DMS 273 (cell line): ENCODE results near the gene DDX51.
"Not testable (repeated sequence)": the region's sequence is repeated elsewhere in the genome, so short reads cannot be mapped to it uniquely, and the experiment has no call there.

ENCODE experiments used
- DNase-seq: peaks from one replicate; lab custom pipeline; 2025; ENCODE audit not compliant: unreplicated experiment; lab: John Stamatoyannopoulos, UW

Gene DDX51

DNA sequence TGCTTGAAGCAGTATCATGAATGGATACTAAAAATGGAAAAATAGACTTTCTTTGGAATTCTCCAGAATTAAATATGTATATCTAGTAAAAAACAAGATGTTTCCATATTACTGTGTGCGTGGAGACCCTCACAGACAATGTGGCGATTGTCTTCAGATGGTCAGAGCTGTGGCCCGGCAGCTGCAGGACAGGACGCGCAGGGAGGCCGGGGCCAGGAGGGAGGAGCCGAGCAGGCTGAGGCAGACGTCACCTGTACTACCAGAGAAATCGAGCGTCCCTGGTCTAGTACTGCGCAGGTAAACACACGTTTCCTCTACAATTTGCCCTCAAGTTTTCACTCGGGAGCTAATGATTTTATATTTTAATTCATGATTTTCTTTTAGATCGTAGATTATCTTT, 22.8 kb downstream of the DDX51 start:
- no peak for DNase-seq

DNA sequence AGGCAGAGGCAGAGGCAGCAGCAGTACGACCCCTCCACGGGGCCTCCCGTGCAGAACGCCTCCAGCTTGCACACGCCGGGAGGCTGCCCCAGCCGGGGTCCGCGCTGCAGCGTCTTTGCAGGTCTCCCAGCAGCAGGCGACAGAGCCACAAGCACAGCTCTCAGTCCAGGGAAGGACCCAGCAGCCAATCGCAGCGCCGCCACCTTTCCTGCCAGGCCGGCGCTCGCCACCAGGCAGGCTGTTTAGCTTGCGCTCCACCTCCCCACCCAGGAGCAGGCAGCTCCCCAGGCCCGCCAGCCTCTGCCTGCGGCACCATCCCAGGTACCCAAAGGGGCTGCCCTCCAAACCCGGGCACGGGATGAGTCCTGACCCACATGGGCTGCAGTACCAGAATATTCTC, 25.2 kb downstream of the DDX51 start:
- no peak for DNase-seq

DNA sequence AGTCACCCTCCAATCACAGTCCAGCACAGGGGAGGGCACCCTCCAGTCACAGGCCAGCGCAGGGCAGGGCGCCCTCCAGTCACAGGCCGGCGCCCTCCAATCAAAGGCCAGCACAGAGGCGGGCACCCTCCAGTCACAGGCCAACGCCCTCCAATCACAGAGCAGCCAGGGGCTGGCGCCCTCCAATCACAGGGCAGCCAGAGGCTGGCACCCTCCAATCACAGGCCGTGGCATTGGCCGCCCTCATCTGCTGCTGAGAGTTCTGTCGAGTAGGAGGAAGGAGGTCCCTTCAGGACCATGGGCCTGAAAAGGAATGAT, 26.6 kb downstream of the DDX51 start:
- no peak for DNase-seq

DNA sequence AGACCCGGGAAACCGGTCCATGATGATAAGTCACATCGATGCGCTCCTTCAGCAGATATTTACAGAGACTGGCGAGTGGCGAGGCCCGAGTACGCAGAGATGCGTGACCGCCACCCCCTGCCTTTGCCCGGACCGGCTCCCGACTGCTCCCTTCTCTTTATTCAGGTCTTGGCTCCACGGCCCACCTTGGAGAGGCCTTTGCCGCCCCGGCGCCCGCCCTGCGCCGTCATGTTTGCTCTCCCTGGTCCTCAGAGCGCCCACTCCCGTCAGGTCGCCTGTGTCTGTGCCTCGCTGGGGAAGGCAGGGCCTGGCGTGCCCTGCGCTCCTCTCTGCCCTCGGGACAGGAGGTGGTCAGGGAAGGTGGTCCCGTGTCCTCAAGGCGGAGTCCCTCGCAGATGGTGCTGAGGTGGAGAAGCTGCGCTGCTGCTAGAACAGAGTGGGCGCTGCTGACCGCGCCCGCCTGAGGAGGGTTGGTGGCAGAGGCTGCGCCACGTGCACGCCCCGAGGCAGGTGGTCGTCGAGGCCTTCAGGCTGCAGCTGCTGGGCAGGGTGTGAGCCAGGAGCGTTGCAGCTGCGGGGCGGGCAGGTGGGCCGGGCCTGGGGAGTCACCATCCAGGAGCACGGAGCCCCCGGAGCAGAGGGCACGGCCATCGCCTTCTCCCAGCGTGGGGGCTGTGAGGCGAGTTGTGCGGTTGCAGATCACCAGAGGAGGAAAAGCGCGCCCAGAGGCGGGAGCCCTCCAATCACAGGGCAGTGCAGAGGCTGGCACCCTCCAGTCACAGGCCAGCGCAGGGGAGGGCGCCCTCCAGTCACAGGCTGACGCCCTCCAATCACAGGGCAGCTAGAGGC, 27.2 kb downstream of the DDX51 start:
- DNase-seq, result no peak

DNA sequence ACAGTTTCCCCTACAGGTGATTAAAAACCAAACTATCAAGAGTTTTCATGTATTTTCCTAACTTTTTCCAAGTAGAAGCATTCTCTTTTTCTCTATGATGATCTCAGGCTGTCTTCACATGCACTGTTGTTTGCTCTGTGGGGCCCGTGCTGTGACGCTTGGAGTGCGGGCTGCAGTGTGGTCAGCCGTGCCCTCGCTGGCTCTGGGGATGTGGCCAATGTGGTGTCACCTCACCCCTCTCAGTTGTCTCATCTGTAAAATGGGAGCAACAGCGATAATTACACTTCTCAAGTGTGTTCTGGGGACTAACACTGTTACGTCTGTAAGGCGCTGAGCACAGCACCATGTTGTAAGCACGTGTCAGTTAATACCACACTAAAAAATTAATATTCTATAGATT, 28.6 kb downstream of the DDX51 start:
- no peak for DNase-seq

DNA sequence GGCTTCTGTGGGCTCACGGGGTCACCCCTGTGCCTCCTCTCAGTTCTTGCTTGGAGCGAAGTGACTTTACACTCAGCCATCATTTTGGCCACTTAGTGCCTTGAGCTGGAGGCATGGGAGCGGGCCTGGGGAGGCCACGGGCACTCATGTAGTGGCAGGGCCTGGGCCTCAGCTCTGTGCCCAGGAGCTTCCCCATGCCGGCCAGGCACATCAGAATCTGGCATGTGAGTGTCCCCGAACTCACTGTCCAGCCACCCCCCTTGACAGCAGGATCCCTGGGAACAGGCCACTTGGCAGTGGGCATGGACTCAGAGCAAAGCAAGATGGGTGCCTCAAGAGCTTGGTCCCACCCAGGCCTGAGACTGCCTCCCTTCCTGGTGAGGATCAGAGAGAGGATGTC, 29.5 kb downstream of the DDX51 start:
- DNase-seq, result no peak

DNA sequence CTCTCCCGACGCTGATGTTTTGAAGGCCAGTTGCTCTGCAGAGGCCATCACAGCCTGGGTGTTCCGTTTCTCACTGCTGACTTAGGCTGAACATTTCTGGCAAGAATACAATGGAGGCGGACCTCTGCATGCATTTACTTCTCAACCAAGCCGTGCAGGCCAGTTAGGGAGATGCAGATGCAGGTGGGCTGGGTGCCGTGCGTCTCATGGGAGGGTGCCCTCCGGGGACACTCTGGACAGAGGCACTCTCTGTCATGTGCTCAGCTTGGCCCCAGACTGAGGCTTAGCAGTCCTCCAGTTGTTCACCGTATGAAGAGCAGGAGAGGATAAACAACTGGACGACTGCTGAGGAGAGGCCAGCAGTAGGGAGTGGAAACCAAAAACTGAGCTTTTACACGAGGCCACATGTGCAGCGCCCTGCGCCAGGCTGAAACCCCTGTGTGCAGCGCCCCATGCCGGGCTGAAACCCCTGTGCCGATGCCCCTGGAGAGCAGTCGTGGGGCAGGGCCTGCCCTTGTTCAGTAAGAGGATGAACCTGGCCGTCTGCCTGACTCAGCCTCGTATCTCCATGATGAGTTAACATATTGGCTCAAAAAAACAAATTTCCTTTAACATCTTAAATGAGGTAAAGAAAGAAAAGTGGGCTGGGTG, 32.3 kb downstream of the DDX51 start:
- no peak for DNase-seq

DNA sequence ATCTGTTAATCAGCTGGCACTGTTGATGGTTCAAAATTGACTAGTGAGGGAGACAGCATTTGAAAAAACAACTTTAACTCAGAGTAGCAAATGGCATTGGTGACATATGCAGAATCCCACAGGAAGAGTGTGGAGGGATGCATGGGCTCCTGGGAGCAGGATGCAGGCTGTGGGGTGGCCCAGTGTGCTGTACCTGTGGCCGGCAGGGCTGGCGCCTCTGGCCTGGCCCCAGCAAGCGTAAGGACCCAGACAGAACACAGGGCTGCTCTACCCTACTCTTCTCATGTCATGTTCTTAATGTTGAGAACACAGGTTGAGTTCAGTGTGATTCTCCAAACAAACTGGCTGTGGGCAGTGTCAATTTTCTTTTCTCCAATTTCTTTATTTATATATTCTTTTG, 33.4 kb downstream of the DDX51 start:
- no peak for DNase-seq

DNA sequence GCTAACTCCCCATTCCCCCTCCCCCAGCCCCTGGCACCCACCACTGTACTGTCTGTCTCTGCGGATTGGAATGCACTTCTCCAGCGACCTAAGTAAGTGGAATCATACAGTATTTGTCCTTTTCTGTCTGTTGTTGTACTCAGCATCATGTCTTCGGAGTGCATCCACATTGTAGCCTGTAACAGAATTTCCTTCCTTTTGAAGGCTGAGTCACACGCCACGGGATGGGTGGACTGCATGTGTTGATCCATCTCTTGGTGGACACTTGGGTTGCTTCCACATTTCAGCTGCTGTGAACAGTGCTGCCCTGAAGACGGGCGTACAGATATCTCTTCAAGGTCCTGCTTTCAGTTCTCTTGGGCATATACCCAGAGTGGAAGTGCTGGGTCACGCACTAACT, 34.4 kb downstream of the DDX51 start:
- DNase-seq, result no peak

DNA sequence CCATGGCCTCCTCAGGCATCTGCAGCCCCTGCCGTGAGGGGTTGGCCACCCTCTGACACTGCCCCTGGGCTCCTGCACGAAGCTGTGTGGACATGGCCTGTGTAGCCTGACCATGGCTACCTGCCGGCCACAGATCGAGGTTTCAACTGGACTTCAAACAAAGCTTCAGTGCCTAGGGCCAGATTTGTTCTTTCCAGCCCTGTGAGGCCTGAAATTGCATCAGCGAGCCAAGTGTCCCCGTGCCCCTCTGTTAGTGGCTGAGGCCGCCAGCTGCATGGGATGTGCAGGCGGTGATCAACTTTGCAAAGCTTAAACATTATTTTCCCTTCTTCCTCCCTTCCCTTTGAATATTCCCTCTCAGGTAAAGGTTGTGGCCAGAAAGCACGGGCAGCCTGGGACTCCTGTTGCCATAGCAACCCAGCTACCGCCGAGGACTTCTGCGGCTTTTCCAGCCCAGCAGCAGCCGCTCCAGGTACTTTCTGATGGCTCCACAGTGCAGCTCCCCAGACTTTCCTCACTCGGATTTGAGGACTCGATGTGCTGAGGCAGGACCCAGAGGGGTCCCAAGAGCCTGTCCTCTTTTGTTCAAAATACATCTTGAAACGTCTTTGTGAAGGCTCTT, 35.8 kb downstream of the DDX51 start:
- no peak for DNase-seq

DNA sequence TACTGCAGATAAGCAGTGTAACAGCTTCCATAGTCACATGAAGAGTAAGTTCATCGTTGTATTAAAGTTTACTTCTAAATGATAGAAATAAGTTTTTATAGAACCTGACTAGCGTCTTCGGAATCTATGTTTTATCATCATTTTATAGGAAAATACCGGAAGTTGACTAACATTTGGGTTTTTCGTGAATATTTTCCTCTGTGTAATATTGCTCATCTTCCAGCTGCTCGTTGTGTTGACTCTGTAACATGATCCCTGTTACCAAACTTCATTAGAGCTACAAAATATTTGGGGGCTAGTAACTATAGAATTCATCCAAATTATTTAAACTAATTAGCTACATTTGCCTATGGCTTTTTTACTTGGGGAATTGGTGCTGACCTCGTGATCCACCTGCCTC, 37.2 kb downstream of the DDX51 start:
- no peak for DNase-seq

DNA sequence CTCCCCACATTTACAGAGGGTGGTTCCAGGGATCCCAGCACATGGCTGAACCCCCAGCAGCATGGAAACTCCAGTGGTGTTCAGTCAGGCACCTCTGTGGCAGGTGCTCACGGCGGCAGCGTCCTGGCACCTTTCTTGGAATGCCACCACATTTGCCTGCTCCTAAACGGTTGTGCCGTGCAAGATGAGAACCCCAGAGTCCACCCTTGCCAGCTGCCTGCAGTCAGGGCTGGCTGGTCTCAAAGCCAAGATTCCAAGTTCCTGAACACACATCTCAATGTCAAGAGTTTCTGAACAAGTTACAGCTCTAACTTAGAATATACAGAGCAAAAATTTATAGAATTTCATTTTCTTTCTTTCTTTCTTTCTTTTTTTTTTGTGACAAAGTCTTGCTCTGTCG, 38.7 kb downstream of the DDX51 start:
- no peak for DNase-seq

DNA sequence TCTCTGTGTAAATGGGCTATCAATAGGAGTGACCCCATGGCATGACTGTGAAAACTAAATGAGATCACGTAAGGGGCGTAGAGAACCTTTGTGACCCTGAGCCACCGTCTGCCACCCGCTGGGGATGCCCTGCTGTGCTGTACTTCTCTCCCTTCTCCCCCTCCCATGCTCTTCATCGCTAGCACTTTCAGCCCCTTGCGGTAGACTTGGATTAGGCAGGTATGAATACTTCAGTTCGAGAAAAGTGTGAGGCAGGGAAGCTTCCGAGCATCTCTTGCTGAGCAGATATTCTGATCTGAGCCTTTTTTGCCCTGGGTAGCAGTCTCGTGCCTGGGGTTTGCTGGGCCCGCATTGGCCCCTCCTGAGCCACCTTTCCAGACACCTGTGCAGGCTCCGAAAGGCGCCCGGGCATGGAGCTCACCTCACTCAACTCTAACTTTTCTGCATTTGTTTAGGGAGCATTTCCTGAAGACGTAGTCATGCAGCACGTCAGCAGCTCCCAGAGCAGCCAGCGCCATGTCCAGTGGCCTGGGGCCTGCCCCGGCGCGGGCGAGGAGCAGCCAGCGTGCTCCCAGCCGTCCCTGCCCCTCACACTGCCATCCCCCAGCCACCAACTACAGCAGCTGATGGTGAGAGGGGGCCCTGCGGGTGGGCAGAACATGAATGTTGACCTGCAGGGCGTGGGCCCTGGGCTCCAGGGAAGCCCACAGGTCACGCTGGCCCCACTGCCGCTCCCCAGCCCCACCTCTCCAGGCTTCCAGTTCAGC, 40.4 kb downstream of the DDX51 start:
- DNase-seq, result no peak

DNA sequence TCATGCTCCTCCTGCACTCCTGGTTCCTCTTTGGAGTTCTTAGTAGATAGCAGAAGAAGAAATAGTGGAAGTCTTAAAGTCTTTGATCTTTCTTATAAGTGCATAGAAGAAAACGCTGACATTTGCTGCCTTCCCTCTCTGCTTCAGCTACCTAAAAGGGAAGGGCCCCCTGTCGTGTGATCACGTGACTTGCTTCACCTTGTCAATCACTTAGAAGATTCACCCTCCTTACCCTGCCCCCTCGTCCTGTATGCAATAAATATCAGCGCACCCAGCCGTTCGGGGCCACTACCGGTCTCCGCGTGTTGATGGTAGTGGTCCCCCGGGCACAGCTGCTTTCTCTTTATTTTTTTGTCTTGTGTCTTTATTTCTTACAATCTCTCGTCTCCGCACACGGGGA, 41.0 kb downstream of the DDX51 start:
- DNase-seq, result not testable (repeated sequence)

DNA sequence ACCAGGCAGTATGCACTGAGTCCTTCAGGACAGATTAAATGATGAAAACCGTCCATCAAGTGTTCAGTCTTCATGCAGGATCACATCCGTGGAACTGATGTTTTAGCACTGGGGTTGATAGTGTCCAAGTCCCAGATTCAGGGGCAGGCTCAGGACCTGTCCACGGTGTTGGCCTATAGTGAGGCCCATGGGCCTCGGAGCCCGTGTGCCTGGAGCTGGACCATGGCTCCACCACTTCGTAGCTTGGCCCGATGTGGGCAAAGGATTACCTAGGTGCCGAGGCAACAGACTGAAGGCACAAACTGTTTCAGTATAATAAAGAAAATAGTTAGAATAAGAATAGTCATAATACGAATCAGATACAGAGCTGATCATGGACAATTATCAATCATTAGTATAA, 41.8 kb downstream of the DDX51 start:
- no peak for DNase-seq

DNA sequence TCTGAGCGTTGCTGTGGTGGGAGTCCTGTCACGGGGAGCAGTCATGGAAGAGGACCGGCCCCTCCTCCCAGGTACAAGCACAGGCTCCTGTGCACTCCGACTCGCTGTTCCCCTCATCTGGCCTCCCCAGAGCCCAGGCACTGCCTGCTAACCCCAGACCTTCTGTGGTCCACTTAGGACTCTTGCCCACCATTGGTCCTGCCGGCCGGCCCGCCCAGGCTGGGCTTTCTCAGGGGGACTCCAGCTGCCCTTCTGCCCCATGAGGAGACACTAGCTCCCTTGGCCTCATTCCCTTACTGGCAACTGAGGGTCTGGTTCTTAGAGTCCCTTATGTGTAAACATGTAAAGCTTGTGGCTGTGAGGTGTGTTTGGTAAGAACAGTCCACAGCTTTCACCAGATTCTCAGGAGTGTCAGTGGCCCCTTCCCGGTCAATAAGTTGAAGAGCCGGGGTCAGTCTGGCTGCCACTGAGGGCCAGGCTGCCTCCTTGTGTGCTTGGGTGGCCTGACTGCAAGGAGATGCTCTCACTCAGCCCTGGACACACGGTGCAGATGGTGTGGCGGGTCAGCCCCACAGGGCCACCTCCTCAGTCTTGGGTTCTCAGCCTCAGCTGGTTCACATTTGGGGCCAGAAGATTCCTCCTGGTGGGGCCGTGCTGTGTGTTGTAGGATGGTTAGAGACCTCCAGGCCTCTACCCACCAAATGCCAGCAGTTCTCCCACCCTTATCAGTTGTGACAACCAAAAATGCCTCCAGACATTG, 43.6 kb downstream of the DDX51 start:
- DNase-seq, result no peak

DNA sequence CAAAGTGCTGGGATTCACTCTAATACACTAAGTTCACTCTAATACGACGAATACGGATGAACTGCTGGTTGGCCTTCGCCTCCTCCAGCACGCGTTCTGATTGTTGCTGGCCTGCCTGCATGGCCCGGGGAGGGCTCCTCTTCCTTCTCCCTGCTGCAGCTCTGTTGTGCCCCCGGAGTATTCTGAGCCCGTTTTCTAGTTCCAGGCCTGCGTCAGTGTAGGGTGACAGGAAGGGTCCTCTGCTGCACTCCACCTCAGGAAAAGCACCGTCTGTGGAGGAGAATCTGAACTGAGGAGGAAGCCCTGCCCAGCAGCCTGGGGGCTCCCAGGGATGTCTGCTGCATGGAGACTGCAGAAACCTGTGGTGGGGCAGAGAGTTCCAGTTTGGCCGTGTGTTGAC, 44.4 kb downstream of the DDX51 start:
- DNase-seq, result no peak

DNA sequence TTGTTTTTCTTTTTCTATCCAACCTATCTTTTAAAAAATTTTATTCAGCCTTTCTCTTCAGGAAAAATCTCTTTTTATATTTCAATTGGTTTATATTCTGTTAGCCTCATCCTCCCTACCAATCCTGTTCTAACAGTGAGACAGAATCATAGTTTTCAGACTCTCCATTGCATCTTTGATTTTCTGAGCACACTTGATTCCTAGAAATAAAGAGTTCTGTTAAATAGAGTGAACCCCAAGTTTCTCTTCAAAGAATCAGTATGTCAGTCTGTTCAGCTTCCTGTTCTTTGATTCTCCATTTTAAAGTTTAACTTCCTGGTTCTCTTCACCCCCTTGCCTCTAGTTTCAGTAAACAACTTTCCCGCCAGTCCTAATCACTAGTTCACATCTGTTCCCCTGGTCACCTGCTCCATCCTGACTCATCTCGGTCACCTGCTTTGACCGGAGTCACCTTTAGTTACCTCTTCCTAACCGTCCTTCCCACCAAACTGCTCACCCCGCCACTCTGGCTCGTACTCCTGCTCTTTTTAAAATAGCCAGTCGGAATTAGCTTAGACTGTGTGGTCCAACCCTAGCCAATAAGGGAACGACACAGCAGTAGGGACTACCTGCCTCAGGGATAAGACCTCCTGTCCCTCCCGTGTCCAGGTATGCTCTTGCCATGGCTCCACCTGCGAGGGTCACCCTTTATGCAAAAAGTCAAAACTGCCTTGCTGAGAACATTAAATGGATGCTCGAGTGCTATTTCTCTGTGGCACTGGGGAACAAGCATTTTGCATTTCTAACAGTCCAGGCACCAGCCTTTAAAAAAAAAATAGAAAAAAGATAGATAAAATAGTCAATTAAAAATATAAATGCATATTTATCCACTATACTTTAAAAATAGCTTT, 48.4 kb downstream of the DDX51 start:
- no peak for DNase-seq

DNA sequence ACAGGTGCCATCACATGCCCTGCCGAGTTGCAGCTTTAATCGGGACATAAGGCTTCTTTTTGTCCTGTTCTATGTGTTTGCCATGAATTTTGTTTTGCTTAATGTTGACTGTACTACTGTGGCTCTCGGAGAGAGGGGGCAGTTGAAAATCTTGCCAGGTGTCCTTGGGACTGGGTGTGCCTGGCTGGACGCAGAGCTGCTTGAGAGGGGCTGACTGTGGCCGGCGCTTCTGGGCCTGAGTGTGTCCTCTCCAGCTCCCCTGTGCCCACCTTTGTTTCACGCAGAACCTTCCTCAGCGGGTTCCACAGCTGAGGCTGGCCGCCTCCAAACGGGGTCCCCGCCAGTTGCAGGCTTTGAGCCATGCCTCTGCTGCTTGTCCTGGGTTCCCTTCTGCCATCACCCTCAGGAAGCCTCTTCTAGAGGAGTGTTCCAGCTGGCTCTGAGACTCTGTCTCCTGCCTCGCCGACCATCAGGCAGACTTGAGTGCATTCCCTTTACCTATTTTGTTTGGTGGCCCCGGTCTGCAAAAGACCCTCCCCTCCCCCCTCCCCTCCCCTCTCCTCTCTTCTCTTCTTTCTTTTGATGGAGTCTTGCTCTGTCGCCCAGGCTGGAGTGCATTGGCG, 49.7 kb downstream of the DDX51 start:
- DNase-seq, result no peak
